ENCODE data around the gene KDM7A.

- TF ChIP-seq POLR2A (IDR thresholded peaks at IDR 0.05) (no peak), CTCF (IDR thresholded peaks at IDR 0.05 in 4 of 5, conservative IDR thresholded peaks at IDR 0.05 in 1 of 5) (no peak)
These were observed 127.8 kb downstream of the KDM7A start for GRCh38 chr7:140048989-140049338.

Measured in gastrocnemius medialis (tissue), 4 donors.